PFSK-1 (cell line): ENCODE results near the gene DSPP.

Experiments used
- POLR2AphosphoS5 ChIP-seq: IDR thresholded peaks from 2 replicates; pipeline ENCODE4 v1.6.1; 2012; ENCODE audit warnings: low read depth, mild to moderate bottlenecking, control low read depth, low read length, moderate library complexity
- SIN3A ChIP-seq: IDR thresholded peaks from 2 replicates; pipeline ENCODE4 v1.6.1; 2012; ENCODE audit warnings: mild to moderate bottlenecking, low read length, moderate library complexity, borderline replicate concordance; ENCODE audit not compliant: insufficient read depth

- TF ChIP-seq SIN3A (no peak), POLR2AphosphoS5 (no peak)
Measured at GRCh38 chr4:87651941-87652340, 43.6 kb downstream of the DSPP start.
